RPMI7951 (cell line): ENCODE results near the gene PRR5. TPM values are rescaled to one million over a fixed set of nuclear protein-coding genes. Genes with fewer than 3 reads are reported as not detected.
"Not testable (repeated sequence)": the region's sequence is repeated elsewhere in the genome, so short reads cannot be mapped to it uniquely, and the experiment has no call there.

Experiments used
- DNase-seq: peaks from one replicate; pipeline ENCODE4 v3.0.0-alpha.2; 2012; ENCODE audit warnings: low read depth
- total RNA-seq: library from RNA; depleted of rRNA; stranded (reverse); fragments of >200 nt; shearing (Covaris generic); gene quantifications from 2 replicates; pipeline ENCODE4 v1.2.3, GENCODE V29; 2014

Gene PRR5
- total RNA-seq, 1 experiment from 2014 or later: 0.96 TPM

- no peak for DNase-seq
Measured at GRCh38 chr22:44734801-44735517, 33.0 kb downstream of the PRR5 start.

- DNase-seq: peak; percentile 24
Measured at GRCh38 chr22:44735518-44736428, 33.8 kb downstream of the PRR5 start.

GRCh38 chr22:44736581-44737405 lies 34.8 kb downstream of the PRR5 start:
- DNase-seq: no peak

GRCh38 chr22:44737406-44738346 lies 35.7 kb downstream of the PRR5 start:
- no peak for DNase-seq

GRCh38 chr22:44738347-44738715 lies 36.3 kb downstream of the PRR5 start:
- DNase-seq: no peak

GRCh38 chr22:44739024-44739423 lies 37.0 kb downstream of the PRR5 start:
- DNase-seq: no peak

GRCh38 chr22:44739666-44740065 lies 37.7 kb downstream of the PRR5 start:
- peak; percentile 32 for DNase-seq

- DNase-seq: no peak
Measured at GRCh38 chr22:44740307-44740706, 38.3 kb downstream of the PRR5 start.

- DNase-seq: no peak
Measured at GRCh38 chr22:44741929-44742328, 39.9 kb downstream of the PRR5 start.

GRCh38 chr22:44743247-44743646 lies 41.2 kb downstream of the PRR5 start:
- DNase-seq: no peak

- no peak for DNase-seq
Measured at GRCh38 chr22:44743804-44744211, 41.8 kb downstream of the PRR5 start.

- no peak for DNase-seq
Measured at GRCh38 chr22:44745853-44746789, 44.1 kb downstream of the PRR5 start.

- not testable (repeated sequence) for DNase-seq
Measured at GRCh38 chr22:44747784-44748127, 45.8 kb downstream of the PRR5 start.

- no peak for DNase-seq
Measured at GRCh38 chr22:44748524-44748923, 46.5 kb downstream of the PRR5 start.

- no peak for DNase-seq
Measured at GRCh38 chr22:44750481-44750880, 48.5 kb downstream of the PRR5 start.

GRCh38 chr22:44752285-44753188 lies 50.5 kb downstream of the PRR5 start, which contains the start of gene ARHGAP8:
TSS of gene ARHGAP8 (plus strand) at chr22:44752575. CDS start at chr22:44786528, 33,953 bp downstream.
- DNase-seq: no peak

GRCh38 chr22:44753189-44754042 lies 51.4 kb downstream of the PRR5 start:
- DNase-seq: peak; percentile 37

GRCh38 chr22:44754998-44755397 lies 53.0 kb downstream of the PRR5 start:
- no peak for DNase-seq
